ENCODE data around the gene KRT33B. TPM values are rescaled to one million over a fixed set of nuclear protein-coding genes. Genes with fewer than 3 reads are reported as not detected.

KRT33B gene
- total RNA-seq (2021) (not detected in 3 replicates), Bru-seq, nascent RNA (not detected)
- long read RNA-seq, experiment 1 = 0 reads
- long read RNA-seq, experiment 2 = 0 reads
- long read RNA-seq, experiment 3 = 0 reads

DNA sequence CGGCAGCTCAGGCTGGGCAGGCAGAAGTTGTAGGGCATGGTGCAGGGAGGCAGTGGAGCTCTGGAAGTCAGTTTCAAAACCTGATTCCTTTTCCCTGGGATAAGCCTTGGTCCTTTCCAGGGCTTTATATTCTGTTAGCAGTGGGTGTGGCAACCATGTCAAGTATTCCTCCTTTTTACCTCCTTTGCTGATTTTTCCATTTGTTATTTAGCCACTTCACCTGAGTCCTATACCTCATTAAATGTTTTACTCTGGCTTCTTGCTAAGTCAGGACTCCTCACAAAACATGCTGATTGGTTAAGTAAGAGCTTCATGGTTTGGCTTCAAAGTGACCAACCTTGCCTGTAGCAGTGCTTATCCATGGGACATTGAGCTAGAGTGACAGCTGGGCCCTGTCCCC lies at the start of gene KRT33B:
Gene KRT33B, minus strand, starts transcription at position 101 of the 400 bp plus-strand sequence. Its CDS starts 63 bp downstream, at position 38.
- Mint-ChIP-seq H3K27me3 (ENCODE audit: low read depth) (peaks cover 6% of the 10 kb centered on the region), H3K27ac (no peak within 1 kb of the TSS), H3K4me1 (no peaks in the 10 kb centered on the region), H3K4me3 (no peak within 1 kb of the TSS), H3K36me3 (no peaks in the 10 kb centered on the region), H3K9me3 (peaks cover 12% of the 10 kb centered on the region)
- ATAC-seq (no peak), DNase-seq (ENCODE audit: low spot score) (no peak)
- POLR2A ChIA-PET = no interaction called here
- TF ChIP-seq OVOL2 (CRISPR knock-in tag; IDR thresholded peaks at IDR 0.05; ENCODE audit: borderline replicate concordance) (no peak), MLX (CRISPR knock-in tag; IDR thresholded peaks at IDR 0.05) (no peak), ZNF423 (CRISPR knock-in tag; IDR thresholded peaks at IDR 0.05) (no peak), ZNF416 (CRISPR knock-in tag; IDR thresholded peaks at IDR 0.05) (no peak), TP53 (CRISPR knock-in tag; IDR thresholded peaks at IDR 0.05) (no peak), ZNF317 (CRISPR knock-in tag; IDR thresholded peaks at IDR 0.05; ENCODE audit: borderline replicate concordance, low read depth) (no peak), TCF7 (CRISPR knock-in tag; IDR thresholded peaks at IDR 0.05; ENCODE audit: low read depth) (no peak), AFF4 (CRISPR knock-in tag; IDR thresholded peaks at IDR 0.05; ENCODE audit: borderline replicate concordance) (no peak), SMAD3 (CRISPR knock-in tag; IDR thresholded peaks at IDR 0.05; ENCODE audit: borderline replicate concordance) (no peak), ZNF532 (CRISPR knock-in tag; IDR thresholded peaks at IDR 0.05; ENCODE audit: borderline replicate concordance) (no peak), CDX4 (CRISPR knock-in tag; IDR thresholded peaks at IDR 0.05; ENCODE audit: borderline replicate concordance) (no peak), IRF2 (CRISPR knock-in tag; IDR thresholded peaks at IDR 0.05; ENCODE audit: borderline replicate concordance, low read depth) (no peak), ZMAT4 (CRISPR knock-in tag; IDR thresholded peaks at IDR 0.05) (no peak), E2F4 (CRISPR knock-in tag; IDR thresholded peaks at IDR 0.05; ENCODE audit: borderline replicate concordance, low read depth) (no peak), SP1 (CRISPR knock-in tag; conservative IDR thresholded peaks at IDR 0.05) (no peak)
- TF ChIP-seq, protein P1, sequence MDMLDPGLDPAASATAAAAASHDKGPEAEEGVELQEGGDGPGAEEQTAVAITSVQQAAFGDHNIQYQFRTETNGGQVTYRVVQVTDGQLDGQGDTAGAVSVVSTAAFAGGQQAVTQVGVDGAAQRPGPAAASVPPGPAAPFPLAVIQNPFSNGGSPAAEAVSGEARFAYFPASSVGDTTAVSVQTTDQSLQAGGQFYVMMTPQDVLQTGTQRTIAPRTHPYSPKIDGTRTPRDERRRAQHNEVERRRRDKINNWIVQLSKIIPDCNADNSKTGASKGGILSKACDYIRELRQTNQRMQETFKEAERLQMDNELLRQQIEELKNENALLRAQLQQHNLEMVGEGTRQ (CRISPR knock-in tag; IDR thresholded peaks at IDR 0.05) = no peak
- CTCF ChIA-PET = interaction anchor here (0.7 to 1.3 kb wide), 2 partner anchors 48 to 179 kb away, joined by 3 to 4 read pairs; no protein-coding TSS in a partner anchor

All from WTC11 (cell line).